H54 (cell line): Measurements from ENCODE around the gene GSTO2.
A peak's percentile ranks its signal among the peaks of the same experiment; 100 is the strongest.

Source experiments
- DNase-seq: peaks from one replicate; pipeline ENCODE4 v3.0.0; 2011; ENCODE audit warnings: low spot score, mixed read lengths; ENCODE audit not compliant: insufficient read length
- FAIRE-seq: peaks from 3 replicates; lab custom pipeline; 2011; peaks lifted over from hg19 to GRCh38; lab: Jason Lieb, UNC
- POLR2A ChIP-seq: IDR thresholded peaks from 2 replicates; pipeline ENCODE4 v1.6.1; 2011; ENCODE audit warnings: low read depth, mild to moderate bottlenecking, low read length

GSTO2 gene

GRCh38 chr10:104349623-104350126 is 80.7 kb downstream of the GSTO2 start:
- no peak for FAIRE-seq
- no peak for DNase-seq
- no peak for TF ChIP-seq POLR2A

- no peak for DNase-seq
- no peak for FAIRE-seq
- no peak for TF ChIP-seq POLR2A
Measured at GRCh38 chr10:104350127-104350635, 81.2 kb downstream of the GSTO2 start.

GRCh38 chr10:104351061-104351702 is 82.2 kb downstream of the GSTO2 start:
- DNase-seq (no peak), FAIRE-seq (no peak)
- no peak for TF ChIP-seq POLR2A

- no peak for FAIRE-seq
- no peak for DNase-seq
- TF ChIP-seq POLR2A = no peak
Measured at GRCh38 chr10:104351919-104352318, 82.9 kb downstream of the GSTO2 start.

- FAIRE-seq (no peak), DNase-seq (peak; percentile 58)
- peak; percentile 13; the same call in 1 of the 2 replicates for TF ChIP-seq POLR2A
Measured at GRCh38 chr10:104353325-104354048, 84.5 kb downstream of the GSTO2 start, which contains the start of gene CFAP58. CFAP58 (plus strand) TSS chr10:104353833; CDS start chr10:104353898, 65 bp downstream.
